Sciatic nerve (tissue), 2 donors: ENCODE measurements around the gene SALL4. TPM values are rescaled to one million over a fixed set of nuclear protein-coding genes. Genes with fewer than 3 reads are reported as not detected.
"Not testable (repeated sequence)": the region's sequence is repeated elsewhere in the genome, so short reads cannot be mapped to it uniquely, and the experiment has no call there.

ENCODE experiments used
- ATAC-seq: fragments of 200-7000 bp; cut with Tn5 transposase; one replicate; pipeline ENCODE4 v1.9.1; 2020; ENCODE audit warnings: mild to moderate bottlenecking, moderate library complexity
- DNase-seq: peaks from one replicate; pipeline ENCODE4 v3.0.0-alpha.2; 2020; ENCODE audit warnings: low spot score
- intact Hi-C: fragments of 100-400 bp; cut with DNase I; formaldehyde crosslinking; loops from one replicate; pipeline ENCODE4 v1.14.2; 2022
- total RNA-seq: library from RNA; stranded (reverse); fragmentation: NEBNext Ultra II Directional; extraction: Animal tissue kit (Norgen Biotek cat#: 25700); gene quantifications from one replicate; pipeline ENCODE4 v1.2.1, GENCODE V29; 2021
- donor health status: DM: no; HTN: no; CAD: no.
- donor health status: DM: no; HTN: no; CAD: no.

SALL4 gene
- total RNA-seq, 1 donor from 2014 or later = 2.6 TPM

GRCh38 chr20:51768759-51769517 lies 33.4 kb downstream of the SALL4 start:
- no peak for ATAC-seq
- intact Hi-C loops = no loop called here
- no peak for DNase-seq

GRCh38 chr20:51767867-51768758 lies 34.2 kb downstream of the SALL4 start, which contains the start of gene ATP9A:
Gene ATP9A, minus strand, starts transcription at chr20:51768390. Its CDS starts 21 bp downstream, at chr20:51768369.
- peak; percentile 43 for ATAC-seq

GRCh38 chr20:51766994-51767866 lies 35.1 kb downstream of the SALL4 start:
- DNase-seq (peak; percentile 78), ATAC-seq (peak; percentile 90)
- intact Hi-C loops = no loop called here

More at GRCh38 chr20:51767867-51768758, 34.2 kb downstream of the SALL4 start, which contains the start of gene ATP9A:
- DNase-seq = no peak
- intact Hi-C loops = no loop called here

- DNase-seq, intact Hi-C loops, ATAC-seq: not testable (repeated sequence)
Observed at GRCh38 chr20:51765381-51765780, 36.9 kb downstream of the SALL4 start.

GRCh38 chr20:51763965-51764602 lies 38.2 kb downstream of the SALL4 start:
- ATAC-seq (no peak), DNase-seq (no peak)
- intact Hi-C loops = no loop called here

GRCh38 chr20:51760905-51761546 lies 41.3 kb downstream of the SALL4 start:
- intact Hi-C loops = no loop called here
- ATAC-seq (no peak), DNase-seq (no peak)

- ATAC-seq (no peak), DNase-seq (no peak)
- intact Hi-C loops = no loop called here
Observed at GRCh38 chr20:51759769-51760510, 42.4 kb downstream of the SALL4 start.

- ATAC-seq = peak; percentile 75
Observed at GRCh38 chr20:51758978-51759544, 43.3 kb downstream of the SALL4 start.

GRCh38 chr20:51757226-51757625 lies 45.1 kb downstream of the SALL4 start:
- ATAC-seq (no peak), DNase-seq (no peak)
- intact Hi-C loops = no loop called here

More at GRCh38 chr20:51758978-51759544, 43.3 kb downstream of the SALL4 start:
- no peak for DNase-seq
- intact Hi-C loops = no loop called here

- intact Hi-C loops = no loop called here
- ATAC-seq (no peak), DNase-seq (no peak)
Observed at GRCh38 chr20:51756653-51757052, 45.7 kb downstream of the SALL4 start.

- not testable (repeated sequence) for ATAC-seq, DNase-seq
Observed at GRCh38 chr20:51753220-51753619, 49.1 kb downstream of the SALL4 start.

GRCh38 chr20:51752343-51752951 lies 49.9 kb downstream of the SALL4 start:
- DNase-seq = no peak
- intact Hi-C loops = no loop called here
- no peak for ATAC-seq

More at GRCh38 chr20:51753220-51753619, 49.1 kb downstream of the SALL4 start:
- intact Hi-C loops = not testable (repeated sequence)

- ATAC-seq (no peak), DNase-seq (no peak)
- intact Hi-C loops = no loop called here
Observed at GRCh38 chr20:51750770-51751388, 51.4 kb downstream of the SALL4 start.

GRCh38 chr20:51750037-51750769 lies 52.1 kb downstream of the SALL4 start:
- intact Hi-C loops = no loop called here
- ATAC-seq = peak; percentile 89
- peak; percentile 67 for DNase-seq

GRCh38 chr20:51749674-51750036 lies 52.7 kb downstream of the SALL4 start:
- intact Hi-C loops = no loop called here
- DNase-seq (no peak), ATAC-seq (peak; percentile 22)
